Stimulated activated CD4-positive, alpha-beta T cell treated with anti-CD3 and anti-CD28 coated beads, Interleukin-4, amount 100 ng/mL, for 1 hour (primary cell): ENCODE results near the gene XYLB.
"Not testable (repeated sequence)": the region's sequence is repeated elsewhere in the genome, so short reads cannot be mapped to it uniquely, and the experiment has no call there.

ENCODE experiments used
- DNase-seq: peaks from one replicate; pipeline ENCODE4 v3.0.0-alpha.2; 2020

XYLB gene

GRCh38 chr3:38397320-38397719 is 50.7 kb downstream of the XYLB start:
- no peak for DNase-seq

- DNase-seq = no peak
Measured at GRCh38 chr3:38401246-38401962, 54.8 kb downstream of the XYLB start.

- DNase-seq = no peak
Measured at GRCh38 chr3:38404286-38404685, 57.7 kb downstream of the XYLB start.

GRCh38 chr3:38411591-38411990 is 65.0 kb downstream of the XYLB start:
- DNase-seq = no peak

GRCh38 chr3:38420758-38421157 is 74.2 kb downstream of the XYLB start:
- not testable (repeated sequence) for DNase-seq

GRCh38 chr3:38421679-38422336 is 75.2 kb downstream of the XYLB start:
- no peak for DNase-seq

GRCh38 chr3:38426798-38427426 is 80.3 kb downstream of the XYLB start:
- DNase-seq = not testable (repeated sequence)

- DNase-seq = not testable (repeated sequence)
Measured at GRCh38 chr3:38432871-38433658, 86.5 kb downstream of the XYLB start.

GRCh38 chr3:38433661-38434060 is 87.1 kb downstream of the XYLB start:
- DNase-seq = not testable (repeated sequence)

GRCh38 chr3:38438436-38439069 is 92.0 kb downstream of the XYLB start:
- not testable (repeated sequence) for DNase-seq

- DNase-seq = not testable (repeated sequence)
Measured at GRCh38 chr3:38443205-38443604, 96.6 kb downstream of the XYLB start.

GRCh38 chr3:38446085-38446686 is 99.6 kb downstream of the XYLB start:
- no peak for DNase-seq

- no peak for DNase-seq
Measured at GRCh38 chr3:38446812-38447211, 100.2 kb downstream of the XYLB start.

GRCh38 chr3:38450853-38451252 is 104.3 kb downstream of the XYLB start:
- no peak for DNase-seq

- peak; percentile 76 for DNase-seq
Measured at GRCh38 chr3:38453075-38453912, 106.7 kb downstream of the XYLB start, which contains the start of gene ACVR2B. Gene ACVR2B, plus strand, starts transcription at chr3:38453890. Its CDS starts 433 bp downstream, at chr3:38454323.

- no peak for DNase-seq
Measured at GRCh38 chr3:38453913-38454177, 107.3 kb downstream of the XYLB start.

- peak; percentile 35 for DNase-seq
Measured at GRCh38 chr3:38454178-38454883, 107.7 kb downstream of the XYLB start.

GRCh38 chr3:38454884-38455638 is 108.5 kb downstream of the XYLB start:
- DNase-seq = peak; percentile 49

- no peak for DNase-seq
Measured at GRCh38 chr3:38455639-38456430, 109.2 kb downstream of the XYLB start.
